ENCODE results near the gene CZIB. TPM values are rescaled to one million over a fixed set of nuclear protein-coding genes. Genes with fewer than 3 reads are reported as not detected.

Gene CZIB
- total and polyA plus RNA-seq, 2 of the 13 experiments (the other 11 are each of a cell fraction or from before 2014, with no cell fraction given): 49.2 to 67.0 TPM

- TF ChIP-seq DBP (CRISPR knock-in tag; IDR thresholded peaks at IDR 0.05; ENCODE audit: not compliant biosample characterization): no peak
- TF ChIP-seq NR2C2 (CRISPR knock-in tag; IDR thresholded peaks at IDR 0.05; ENCODE audit: borderline replicate concordance): peak; percentile 78
- TF ChIP-seq ZFP90 (CRISPR knock-in tag; IDR thresholded peaks at IDR 0.05; ENCODE audit: borderline replicate concordance): peak; percentile 42
- TF ChIP-seq DR1 (CRISPR knock-in tag; IDR thresholded peaks at IDR 0.05): peak; percentile 87
- TF ChIP-seq HOXA3 (CRISPR knock-in tag; IDR thresholded peaks at IDR 0.05): peak; percentile 91
- TF ChIP-seq, protein P1, sequence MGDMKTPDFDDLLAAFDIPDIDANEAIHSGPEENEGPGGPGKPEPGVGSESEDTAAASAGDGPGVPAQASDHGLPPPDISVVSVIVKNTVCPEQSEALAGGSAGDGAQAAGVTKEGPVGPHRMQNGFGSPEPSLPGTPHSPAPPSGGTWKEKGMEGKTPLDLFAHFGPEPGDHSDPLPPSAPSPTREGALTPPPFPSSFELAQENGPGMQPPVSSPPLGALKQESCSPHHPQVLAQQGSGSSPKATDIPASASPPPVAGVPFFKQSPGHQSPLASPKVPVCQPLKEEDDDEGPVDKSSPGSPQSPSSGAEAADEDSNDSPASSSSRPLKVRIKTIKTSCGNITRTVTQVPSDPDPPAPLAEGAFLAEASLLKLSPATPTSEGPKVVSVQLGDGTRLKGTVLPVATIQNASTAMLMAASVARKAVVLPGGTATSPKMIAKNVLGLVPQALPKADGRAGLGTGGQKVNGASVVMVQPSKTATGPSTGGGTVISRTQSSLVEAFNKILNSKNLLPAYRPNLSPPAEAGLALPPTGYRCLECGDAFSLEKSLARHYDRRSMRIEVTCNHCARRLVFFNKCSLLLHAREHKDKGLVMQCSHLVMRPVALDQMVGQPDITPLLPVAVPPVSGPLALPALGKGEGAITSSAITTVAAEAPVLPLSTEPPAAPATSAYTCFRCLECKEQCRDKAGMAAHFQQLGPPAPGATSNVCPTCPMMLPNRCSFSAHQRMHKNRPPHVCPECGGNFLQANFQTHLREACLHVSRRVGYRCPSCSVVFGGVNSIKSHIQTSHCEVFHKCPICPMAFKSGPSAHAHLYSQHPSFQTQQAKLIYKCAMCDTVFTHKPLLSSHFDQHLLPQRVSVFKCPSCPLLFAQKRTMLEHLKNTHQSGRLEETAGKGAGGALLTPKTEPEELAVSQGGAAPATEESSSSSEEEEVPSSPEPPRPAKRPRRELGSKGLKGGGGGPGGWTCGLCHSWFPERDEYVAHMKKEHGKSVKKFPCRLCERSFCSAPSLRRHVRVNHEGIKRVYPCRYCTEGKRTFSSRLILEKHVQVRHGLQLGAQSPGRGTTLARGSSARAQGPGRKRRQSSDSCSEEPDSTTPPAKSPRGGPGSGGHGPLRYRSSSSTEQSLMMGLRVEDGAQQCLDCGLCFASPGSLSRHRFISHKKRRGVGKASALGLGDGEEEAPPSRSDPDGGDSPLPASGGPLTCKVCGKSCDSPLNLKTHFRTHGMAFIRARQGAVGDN (CRISPR knock-in tag; IDR thresholded peaks at IDR 0.05): peak; percentile 95
- TF ChIP-seq FOSL2 (CRISPR knock-in tag; IDR thresholded peaks at IDR 0.05): peak; percentile 51
- no peak for TF ChIP-seq U2AF2 (IDR thresholded peaks at IDR 0.05; ENCODE audit: low read depth, low read length)
- TF ChIP-seq ZHX1 (CRISPR knock-in tag; IDR thresholded peaks at IDR 0.05; ENCODE audit: low read depth): peak; percentile 74; the same call in 1 of the 2 replicates
- no peak for TF ChIP-seq MLX (CRISPR knock-in tag; IDR thresholded peaks at IDR 0.05)
- no peak for TF ChIP-seq HMG20A (CRISPR knock-in tag; IDR thresholded peaks at IDR 0.05; ENCODE audit: borderline replicate concordance)
- TF ChIP-seq MED13 (CRISPR knock-in tag; IDR thresholded peaks at IDR 0.05): no peak
- TF ChIP-seq ZNF251 (CRISPR knock-in tag; IDR thresholded peaks at IDR 0.05): no peak
- TF ChIP-seq TFDP1 (CRISPR knock-in tag; IDR thresholded peaks at IDR 0.05; ENCODE audit: borderline replicate concordance): peak; percentile 83; the same call in 1 of the 2 replicates
- TF ChIP-seq DZIP1 (CRISPR knock-in tag; IDR thresholded peaks at IDR 0.05): 0 out of 2 replicates have a peak, but pooled peaks have one; percentile 48
These were observed at the start of gene CZIB (continued) for GRCh38 chr1:53220171-53220961.

All from HepG2 (cell line).